Loucy (cell line): Measurements from ENCODE around the gene RUSC2.

Source experiments
- EZH2phosphoT487 ChIP-seq: fragments of 200-600 bp; IDR thresholded peaks from 2 replicates; pipeline ENCODE4 v1.6.1; 2018; ENCODE audit warnings: antibody characterized with exemption, mild to moderate bottlenecking, moderate library complexity, borderline replicate concordance
- TF ChIP-seq, protein P1 (sequence below): fragments of 200-600 bp; sonication (generic); conservative IDR thresholded peaks from 2 replicates; pipeline ENCODE4 v1.5.1; 2014; ENCODE audit warnings: mild to moderate bottlenecking, antibody characterized with exemption, low read length

GRCh38 chr9:35511453-35511852 is 21.5 kb downstream of the RUSC2 start:
- TF ChIP-seq, protein P1, sequence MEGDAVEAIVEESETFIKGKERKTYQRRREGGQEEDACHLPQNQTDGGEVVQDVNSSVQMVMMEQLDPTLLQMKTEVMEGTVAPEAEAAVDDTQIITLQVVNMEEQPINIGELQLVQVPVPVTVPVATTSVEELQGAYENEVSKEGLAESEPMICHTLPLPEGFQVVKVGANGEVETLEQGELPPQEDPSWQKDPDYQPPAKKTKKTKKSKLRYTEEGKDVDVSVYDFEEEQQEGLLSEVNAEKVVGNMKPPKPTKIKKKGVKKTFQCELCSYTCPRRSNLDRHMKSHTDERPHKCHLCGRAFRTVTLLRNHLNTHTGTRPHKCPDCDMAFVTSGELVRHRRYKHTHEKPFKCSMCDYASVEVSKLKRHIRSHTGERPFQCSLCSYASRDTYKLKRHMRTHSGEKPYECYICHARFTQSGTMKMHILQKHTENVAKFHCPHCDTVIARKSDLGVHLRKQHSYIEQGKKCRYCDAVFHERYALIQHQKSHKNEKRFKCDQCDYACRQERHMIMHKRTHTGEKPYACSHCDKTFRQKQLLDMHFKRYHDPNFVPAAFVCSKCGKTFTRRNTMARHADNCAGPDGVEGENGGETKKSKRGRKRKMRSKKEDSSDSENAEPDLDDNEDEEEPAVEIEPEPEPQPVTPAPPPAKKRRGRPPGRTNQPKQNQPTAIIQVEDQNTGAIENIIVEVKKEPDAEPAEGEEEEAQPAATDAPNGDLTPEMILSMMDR, result no peak
- TF ChIP-seq EZH2phosphoT487, result no peak
